HEK293 (cell line): ENCODE data around the gene MFSD2A.

Experiments used
- IKZF3 ChIP-seq: fragments of 450-650 bp; IDR thresholded peaks from 2 replicates; pipeline ENCODE4 v1.5.0; 2018; ENCODE audit warnings: missing biosample characterization, mild to moderate bottlenecking, missing genetic modification characterization, moderate library complexity
- ZNF133 ChIP-seq: fragments of 450-650 bp; formaldehyde crosslinking; IDR thresholded peaks from 2 replicates; pipeline ENCODE4 v1.5.1; 2016; ENCODE audit warnings: missing biosample characterization, missing genetic modification characterization
- ZNF19 ChIP-seq: fragments of 450-650 bp; formaldehyde crosslinking; IDR thresholded peaks from 2 replicates; pipeline ENCODE4; 2016; ENCODE audit warnings: missing biosample characterization, missing genetic modification characterization, low read depth
- ZNF2 ChIP-seq: fragments of 450-650 bp; formaldehyde crosslinking; IDR thresholded peaks from 2 replicates; pipeline ENCODE4 v1.5.1; 2016; ENCODE audit warnings: missing biosample characterization, missing genetic modification characterization
- ZNF266 ChIP-seq: fragments of 450-650 bp; formaldehyde crosslinking; IDR thresholded peaks from 2 replicates; pipeline ENCODE4 v1.5.1; 2016; ENCODE audit warnings: missing biosample characterization, missing genetic modification characterization, low read depth
- ZNF37A ChIP-seq: fragments of 450-650 bp; IDR thresholded peaks from 2 replicates; pipeline ENCODE4 v1.5.1; 2018; ENCODE audit warnings: missing biosample characterization, missing genetic modification characterization
- ZNF394 ChIP-seq: fragments of 450-650 bp; formaldehyde crosslinking; IDR thresholded peaks from 2 replicates; pipeline ENCODE4 v1.5.1; 2016; ENCODE audit warnings: missing biosample characterization, missing genetic modification characterization, mild to moderate bottlenecking, moderate library complexity, borderline replicate concordance
- ZNF747 ChIP-seq: fragments of 450-650 bp; formaldehyde crosslinking; IDR thresholded peaks from 2 replicates; pipeline ENCODE4 v1.5.1; 2016; ENCODE audit warnings: missing biosample characterization, missing genetic modification characterization
- TF ChIP-seq, protein P1 (sequence below): fragments of 450-650 bp; formaldehyde crosslinking; IDR thresholded peaks from 2 replicates; pipeline ENCODE4 v1.5.1; 2016; ENCODE audit warnings: missing biosample characterization, missing genetic modification characterization

DNA sequence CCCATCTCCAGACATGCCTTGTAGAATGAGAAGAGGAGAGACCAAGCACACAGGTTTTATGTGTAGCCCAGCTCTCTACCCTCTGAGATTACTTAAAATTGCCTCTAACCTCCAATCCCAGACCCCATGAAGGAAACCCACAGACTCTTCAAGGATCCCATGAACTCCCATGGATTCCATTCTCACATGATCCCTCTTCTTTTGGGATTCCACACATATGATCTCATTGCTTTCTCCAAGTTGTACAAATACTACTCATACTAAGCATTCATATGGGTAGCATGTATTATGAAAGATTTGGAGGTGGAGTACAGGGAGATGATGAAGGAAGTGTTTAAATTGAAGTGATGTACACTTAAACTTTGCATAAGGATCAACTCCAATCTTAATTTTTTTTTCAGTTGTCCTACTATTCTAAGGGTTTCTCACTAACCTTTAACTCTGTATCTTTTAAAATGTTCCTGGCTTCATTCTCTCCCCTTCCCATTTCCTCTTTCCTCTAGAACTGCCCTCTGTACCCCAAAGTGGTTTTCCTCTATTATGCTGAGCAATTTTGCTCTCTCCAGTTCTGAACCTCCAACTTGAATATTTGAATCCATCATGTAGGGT is 41.6 kb downstream of the MFSD2A start:
- no peak for TF ChIP-seq IKZF3 (tag by site-specific recombination)
- TF ChIP-seq, protein P1, sequence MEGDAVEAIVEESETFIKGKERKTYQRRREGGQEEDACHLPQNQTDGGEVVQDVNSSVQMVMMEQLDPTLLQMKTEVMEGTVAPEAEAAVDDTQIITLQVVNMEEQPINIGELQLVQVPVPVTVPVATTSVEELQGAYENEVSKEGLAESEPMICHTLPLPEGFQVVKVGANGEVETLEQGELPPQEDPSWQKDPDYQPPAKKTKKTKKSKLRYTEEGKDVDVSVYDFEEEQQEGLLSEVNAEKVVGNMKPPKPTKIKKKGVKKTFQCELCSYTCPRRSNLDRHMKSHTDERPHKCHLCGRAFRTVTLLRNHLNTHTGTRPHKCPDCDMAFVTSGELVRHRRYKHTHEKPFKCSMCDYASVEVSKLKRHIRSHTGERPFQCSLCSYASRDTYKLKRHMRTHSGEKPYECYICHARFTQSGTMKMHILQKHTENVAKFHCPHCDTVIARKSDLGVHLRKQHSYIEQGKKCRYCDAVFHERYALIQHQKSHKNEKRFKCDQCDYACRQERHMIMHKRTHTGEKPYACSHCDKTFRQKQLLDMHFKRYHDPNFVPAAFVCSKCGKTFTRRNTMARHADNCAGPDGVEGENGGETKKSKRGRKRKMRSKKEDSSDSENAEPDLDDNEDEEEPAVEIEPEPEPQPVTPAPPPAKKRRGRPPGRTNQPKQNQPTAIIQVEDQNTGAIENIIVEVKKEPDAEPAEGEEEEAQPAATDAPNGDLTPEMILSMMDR, result no peak
- no peak for TF ChIP-seq ZNF2
- no peak for TF ChIP-seq ZNF394 (tag by site-specific recombination)
- no peak for TF ChIP-seq ZNF266
- TF ChIP-seq ZNF133 (tag by site-specific recombination), result no peak
- no peak for TF ChIP-seq ZNF19 (tag by site-specific recombination)
- TF ChIP-seq ZNF37A (tag by site-specific recombination), result no peak
- TF ChIP-seq ZNF747, result no peak
